GM21786 (cell line): ENCODE data around the gene FH.

Experiments
- ATAC-seq: cut with Tn5 transposase; IDR thresholded peaks from one replicate; pipeline ENCODE4 v1.9.1; 2021; ENCODE audit not compliant: unreplicated experiment

Gene FH

DNA sequence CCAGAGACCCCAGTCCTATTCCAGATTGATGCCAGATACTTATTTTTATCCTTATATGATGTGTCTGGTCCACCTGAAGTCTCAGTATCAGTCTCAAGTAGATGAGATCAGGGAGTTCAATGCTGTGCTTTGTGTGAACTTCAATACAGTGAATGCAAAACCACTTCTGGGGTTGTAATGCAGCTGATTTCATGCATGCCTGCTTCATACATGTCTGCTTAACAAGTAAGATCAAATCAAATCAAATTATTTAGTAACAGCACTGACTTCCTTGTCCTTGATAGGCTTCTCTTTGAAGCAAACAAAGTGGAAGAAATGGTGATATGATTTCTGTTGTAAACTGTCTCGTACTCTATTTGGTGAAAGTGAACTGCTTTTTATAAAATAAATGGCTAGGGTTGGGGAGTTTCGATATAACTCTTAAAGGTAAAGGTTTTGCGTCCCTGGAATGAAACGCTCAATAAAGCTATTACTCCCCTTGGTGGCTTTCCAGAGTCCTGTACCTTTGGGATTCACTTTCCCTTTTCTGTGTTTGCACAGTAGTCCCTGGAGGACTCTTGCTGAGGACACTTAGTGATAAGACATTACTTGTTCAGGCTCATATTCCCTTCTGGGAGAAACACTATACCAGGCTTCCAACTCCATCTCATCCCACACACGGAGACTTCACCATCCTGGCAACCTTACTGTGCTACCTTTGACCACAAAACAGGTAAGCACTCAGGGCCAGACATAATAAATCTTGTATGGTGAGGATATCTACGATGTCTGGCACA lies 59.3 kb downstream of the FH start:
- no peak for ATAC-seq

DNA sequence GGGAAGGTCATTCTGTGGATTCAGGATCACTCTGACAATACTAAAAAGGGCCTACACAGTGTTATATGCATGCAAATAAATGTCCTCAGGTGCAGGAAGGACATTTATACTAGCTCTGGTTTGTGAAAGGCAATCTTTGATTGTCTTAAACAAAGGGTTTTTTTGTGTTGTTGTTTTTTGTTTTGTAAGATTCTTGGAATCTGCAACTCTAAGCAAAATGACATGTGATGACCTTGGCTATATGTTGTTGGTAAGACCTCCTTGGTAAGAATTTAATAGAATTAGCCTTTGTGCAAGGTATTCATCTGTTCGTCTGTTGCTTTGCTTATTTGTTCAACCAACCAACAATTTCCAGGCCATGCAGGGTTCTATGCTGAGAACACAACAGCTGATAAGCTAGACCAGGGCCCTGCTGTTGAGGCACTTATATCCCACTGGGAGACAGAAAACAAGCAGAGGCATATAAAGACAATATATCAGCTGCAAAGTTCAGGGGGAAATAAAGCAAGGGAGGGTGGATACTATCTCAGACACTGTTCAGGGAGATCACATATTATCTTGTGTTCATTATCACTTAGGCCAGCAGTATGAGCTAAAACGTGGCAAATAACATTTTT lies 60.3 kb downstream of the FH start:
- no peak for ATAC-seq

GRCh38 chr1:241457421-241457820 lies 62.1 kb downstream of the FH start:
- ATAC-seq = no peak

GRCh38 chr1:241456743-241457142 lies 62.8 kb downstream of the FH start:
- ATAC-seq = no peak

GRCh38 chr1:241453732-241454131 lies 65.8 kb downstream of the FH start:
- no peak for ATAC-seq

GRCh38 chr1:241451956-241452355 lies 67.6 kb downstream of the FH start:
- ATAC-seq = no peak
